Right lobe of liver (tissue), 6 donors: Measurements from ENCODE around the gene KRT16. TPM values are rescaled to one million over a fixed set of nuclear protein-coding genes. Genes with fewer than 3 reads are reported as not detected.

Experiments
- ATAC-seq, 4 donors: fragments of 200-7000 bp; cut with Tn5 transposase; one replicate each; pipeline ENCODE4 v1.9.1; 2020; ENCODE audit warnings: mild to moderate bottlenecking in 4 of 4, moderate library complexity in 4 of 4
- DNase-seq, 3 donors: peaks; one replicate each; pipeline ENCODE4 v3.0.0-alpha.2; 2020
- H3K27ac ChIP-seq, 3 donors: fragments of 200-600 bp; one replicate each; pipeline ENCODE4 v1.8.0; 2022
- H3K27me3 ChIP-seq, 2 donors: fragments of 200-600 bp; one replicate each; pipeline ENCODE4 v1.8.0; 2022
- H3K36me3 ChIP-seq, 4 donors: fragments of 200-600 bp; sonication (generic) in 1 of 4; one replicate each; pipeline versions ENCODE4 v1.5.1 to v1.8.0; 2017 to 2022; ENCODE audit warnings: control low read depth in 1 of 4
- H3K4me1 ChIP-seq, 4 donors: fragments of 200-600 bp; sonication (generic) in 1 of 4; one replicate each; pipeline versions ENCODE4 v1.5.1 to v1.8.0; 2017 to 2022; ENCODE audit warnings: control low read depth in 1 of 4
- H3K4me3 ChIP-seq, 3 donors: fragments of 200-600 bp; one replicate each; pipeline ENCODE4 v1.8.0; 2022
- H3K9me3 ChIP-seq, 4 donors: fragments of 200-600 bp; sonication (generic) in 1 of 4; one replicate each; pipeline versions ENCODE4 v1.5.1 to v1.8.0; 2017 to 2022; ENCODE audit warnings: control low read depth in 1 of 4
- POLR2A ChIP-seq: fragments of 450-650 bp; IDR thresholded peaks from one replicate; pipeline ENCODE4 v1.6.1; 2017; ENCODE audit warnings: antibody characterized with exemption, mild to moderate bottlenecking
- WGBS: methylation state at CpG from one replicate; pipeline ENCODE4 v1.1.6; 2018; ENCODE audit warnings: low coverage, low lambda C conversion rate; ENCODE audit not compliant: insufficient coverage; ENCODE audit errors: missing lambda C conversion rate; 5-methylcytosine and 5-hydroxymethylcytosine counted together
- intact Hi-C, 2 donors: fragments of 100-400 bp; cut with DNase I; formaldehyde crosslinking; loops; one replicate each; pipeline versions ENCODE4 v1.11.2 to v1.14.1; 2022
- total RNA-seq, 6 experiments: library from RNA; depleted of rRNA in 2 of 6; stranded (reverse); fragments of >200 nt in 2 of 6; fragmentation: NEBNext Ultra II Directional in 3 of 6; extraction: Animal tissue kit (Norgen Biotek cat#: 25700) in 3 of 6; gene quantifications; one replicate each; pipeline versions ENCODE4 v1.1.0 to v1.2.4, GENCODE V29; 2016 to 2023
- TF ChIP-seq, protein P1 (sequence below), 4 donors: fragments of 200-600 bp in 3 of 4; fragments of 450-650 bp in 1 of 4; IDR thresholded peaks; one replicate each; pipeline versions ENCODE4 v1.5.1 to v1.8.0; 2016 to 2022; ENCODE audit warnings: antibody characterized with exemption in 4 of 4, mild to moderate bottlenecking in 2 of 4
- donor health status: DM: no; HTN: yes; CAD: no.
- donor health status: DM: no; HTN: no; CAD: no.
- donor health status: DM: no; HTN: no; CAD: no.
- donor health status: DM: no; HTN: yes; CAD: no.
- donor health status: DM: no; HTN: yes; CAD: no.

The KRT16 gene
- total RNA-seq, 6 experiments from 2014 or later: not detected

DNA sequence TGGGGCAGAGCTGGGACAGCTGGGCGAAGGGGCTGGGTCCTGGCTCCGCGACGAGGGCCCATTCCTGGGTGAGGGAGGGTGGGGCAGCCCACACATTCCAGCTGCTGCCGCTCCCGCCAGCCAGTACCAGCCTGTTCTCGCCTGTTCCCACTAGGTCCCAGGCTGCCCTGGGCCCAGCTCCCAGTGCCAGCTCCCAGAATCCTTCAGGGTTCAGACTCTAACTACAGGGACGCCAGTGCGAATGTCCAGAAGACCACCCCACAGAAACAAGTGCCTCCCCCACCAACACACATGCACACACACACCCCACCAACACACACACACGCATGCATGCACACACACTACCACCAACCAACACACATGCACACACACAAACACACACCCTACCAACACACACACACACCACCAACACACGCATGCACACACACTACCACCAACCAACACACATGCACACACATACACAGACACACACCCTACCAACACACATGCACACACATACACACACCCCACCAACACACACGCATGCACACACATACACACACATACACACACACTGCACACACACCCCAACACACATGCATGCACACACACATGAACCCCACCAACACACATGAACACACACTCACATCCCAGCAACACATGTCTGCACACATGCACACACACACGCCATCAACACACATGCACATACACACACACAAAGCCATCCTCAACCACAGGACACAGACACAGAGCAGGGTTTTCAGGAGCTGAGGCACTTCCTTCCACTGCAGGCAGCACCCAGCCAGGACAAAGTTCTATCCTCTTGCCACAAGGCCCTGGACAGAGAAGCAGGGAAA lies 39.3 kb upstream of the KRT16 start:
- H3K9me3 ChIP-seq: no peaks in the 10 kb centered on the region
- intact Hi-C loops: loop anchor here (10.0 kb wide), 3 partner anchors 97 to 847 kb away; no protein-coding TSS in a partner anchor
- H3K4me1 ChIP-seq: peaks cover 0 to 12% (median 4%) of the 10 kb centered on the region in 4 donors
- H3K27ac ChIP-seq: no peak overlapping the region
- 71% methylated on average over 2 of the region's 13 CpGs for WGBS
- no peaks in the 10 kb centered on the region for H3K27me3 ChIP-seq
- H3K4me3 ChIP-seq: no peak overlapping the region
- H3K36me3 ChIP-seq: no peaks in the 10 kb centered on the region
- DNase-seq (no peak), ATAC-seq (no peak)
- no peak for TF ChIP-seq POLR2A
- TF ChIP-seq, protein P1, sequence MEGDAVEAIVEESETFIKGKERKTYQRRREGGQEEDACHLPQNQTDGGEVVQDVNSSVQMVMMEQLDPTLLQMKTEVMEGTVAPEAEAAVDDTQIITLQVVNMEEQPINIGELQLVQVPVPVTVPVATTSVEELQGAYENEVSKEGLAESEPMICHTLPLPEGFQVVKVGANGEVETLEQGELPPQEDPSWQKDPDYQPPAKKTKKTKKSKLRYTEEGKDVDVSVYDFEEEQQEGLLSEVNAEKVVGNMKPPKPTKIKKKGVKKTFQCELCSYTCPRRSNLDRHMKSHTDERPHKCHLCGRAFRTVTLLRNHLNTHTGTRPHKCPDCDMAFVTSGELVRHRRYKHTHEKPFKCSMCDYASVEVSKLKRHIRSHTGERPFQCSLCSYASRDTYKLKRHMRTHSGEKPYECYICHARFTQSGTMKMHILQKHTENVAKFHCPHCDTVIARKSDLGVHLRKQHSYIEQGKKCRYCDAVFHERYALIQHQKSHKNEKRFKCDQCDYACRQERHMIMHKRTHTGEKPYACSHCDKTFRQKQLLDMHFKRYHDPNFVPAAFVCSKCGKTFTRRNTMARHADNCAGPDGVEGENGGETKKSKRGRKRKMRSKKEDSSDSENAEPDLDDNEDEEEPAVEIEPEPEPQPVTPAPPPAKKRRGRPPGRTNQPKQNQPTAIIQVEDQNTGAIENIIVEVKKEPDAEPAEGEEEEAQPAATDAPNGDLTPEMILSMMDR (IDR thresholded peaks at IDR 0.05): no peak

- Histone ChIP-seq H3K27ac (no peak overlapping the region), H3K4me3 (no peak overlapping the region), H3K36me3 (no peaks in the 10 kb centered on the region), H3K27me3 (no peaks in the 10 kb centered on the region), H3K9me3 (no peaks in the 10 kb centered on the region), H3K4me1 (peaks cover 0 to 12% (median 4%) of the 10 kb centered on the region in 4 donors)
- ATAC-seq (no peak), DNase-seq (no peak)
- TF ChIP-seq POLR2A: no peak
- TF ChIP-seq, protein P1 (IDR thresholded peaks at IDR 0.05): no peak
- WGBS: 63% methylated on average over 2 of the region's 15 CpGs
- intact Hi-C loops: loop anchor here (10.0 kb wide), 3 partner anchors 96 to 846 kb away; no protein-coding TSS in a partner anchor
These were observed 38.4 kb upstream of the KRT16 start for GRCh38 chr17:41650794-41651624.

DNA sequence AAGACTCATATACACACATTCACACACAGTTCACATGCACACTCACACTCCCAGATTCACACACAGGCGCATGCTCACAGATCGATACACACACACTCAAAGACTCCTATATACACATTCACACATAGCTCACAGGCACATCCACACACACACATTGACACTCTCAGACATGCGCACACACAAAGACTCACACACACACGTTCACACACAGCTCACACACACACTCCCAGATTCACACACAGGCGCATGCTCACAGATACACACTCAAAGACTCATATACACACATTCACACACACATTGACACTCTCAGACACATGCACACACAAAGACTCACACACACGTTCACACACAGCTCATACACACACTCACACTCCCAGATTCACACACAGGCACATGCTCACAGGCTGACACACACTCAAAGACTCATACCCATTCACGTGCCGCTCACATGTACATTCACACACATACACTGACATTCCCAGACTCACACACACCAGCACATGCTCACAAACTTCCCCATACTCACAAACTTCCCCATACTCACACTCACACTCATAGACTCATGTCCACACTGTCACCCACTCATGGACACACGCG lies 37.5 kb upstream of the KRT16 start:
- no peak for DNase-seq
- ATAC-seq: no peak
- WGBS: 90% methylated on average over 9 of the region's 10 CpGs
- no peaks in the 10 kb centered on the region for H3K27me3 ChIP-seq
- no peaks in the 10 kb centered on the region for H3K36me3 ChIP-seq
- no peak for TF ChIP-seq POLR2A
- TF ChIP-seq, protein P1 (IDR thresholded peaks at IDR 0.05): no peak
- no peaks in the 10 kb centered on the region for H3K9me3 ChIP-seq
- peaks cover 0 to 12% (median 4%) of the 10 kb centered on the region in 4 donors for H3K4me1 ChIP-seq
- H3K27ac ChIP-seq: no peak overlapping the region
- no peak overlapping the region for H3K4me3 ChIP-seq
- intact Hi-C loops: loop anchor here (10.0 kb wide), 3 partner anchors 95 to 845 kb away; no protein-coding TSS in a partner anchor

- Histone ChIP-seq H3K36me3 (no peaks in the 10 kb centered on the region), H3K9me3 (no peaks in the 10 kb centered on the region), H3K27ac (no peak overlapping the region), H3K4me3 (peak overlapping the region; percentile 28 to 38 (median 34)), H3K27me3 (no peaks in the 10 kb centered on the region), H3K4me1 (peaks cover 0 to 12% (median 4%) of the 10 kb centered on the region in 4 donors)
- TF ChIP-seq, protein P1 (IDR thresholded peaks at IDR 0.05): peak; percentile 92 to 96 (median 94)
- TF ChIP-seq POLR2A: no peak
- DNase-seq (peak; percentile 86 to 87 (median 86)), ATAC-seq (peak; percentile 92 to 96 (median 94))
- intact Hi-C loops: no loop called here
- WGBS: under 1% methylated on average over 24 of the region's 39 CpGs
These were observed 36.0 kb upstream of the KRT16 start for GRCh38 chr17:41648411-41649195.
